HFFc6 (cell line): ENCODE results near the gene RASA3. TPM values are rescaled to one million over a fixed set of nuclear protein-coding genes. Genes with fewer than 3 reads are reported as not detected.

ENCODE experiments used
- DNase-seq: peaks from one replicate; pipeline ENCODE4 v3.0.0-alpha.2; 2018
- H3K27ac Mint-ChIP-seq: 2 replicates; pipeline ENCODE4 v1.8.0; 2020; ENCODE audit warnings: mild to moderate bottlenecking, mixed read lengths
- H3K27me3 Mint-ChIP-seq: 2 replicates; pipeline ENCODE4 v1.8.0; 2021; ENCODE audit warnings: mild to moderate bottlenecking, moderate library complexity, mixed read lengths; ENCODE audit not compliant: insufficient read depth
- H3K36me3 Mint-ChIP-seq: 2 replicates; pipeline ENCODE4 v1.8.0; 2021; ENCODE audit warnings: low read depth, mixed read lengths
- H3K4me1 Mint-ChIP-seq: 2 replicates; pipeline ENCODE4 v1.8.0; 2020; ENCODE audit warnings: low read depth, mixed read lengths
- H3K4me3 Mint-ChIP-seq: 2 replicates; pipeline ENCODE4 v1.8.0; 2020; ENCODE audit warnings: mild to moderate bottlenecking, moderate library complexity, mixed read lengths
- H3K9me3 Mint-ChIP-seq: 2 replicates; pipeline ENCODE4 v1.8.0; 2020; ENCODE audit warnings: mild to moderate bottlenecking, mixed read lengths
- CTCF ChIP-seq: fragments of 200-600 bp; sonication (generic); IDR thresholded peaks from 2 replicates; pipeline ENCODE4 v1.5.0; 2021; ENCODE audit warnings: antibody characterized with exemption, mild to moderate bottlenecking
- total RNA-seq, 6 experiments: library from RNA; stranded (reverse); fragmentation: NEBNext Ultra II Directional; extraction: Animal tissue kit (Norgen Biotek cat#: 25700); gene quantifications; 2 replicates in 1 of 6; 3 replicates in 5 of 6; pipeline ENCODE4 v1.2.3, GENCODE V29; 2021

RASA3 gene
- total RNA-seq, 6 experiments from 2014 or later: 31.6 to 37.6 (median 33.1) TPM

- no peak overlapping the region for H3K27ac Mint-ChIP-seq
- H3K4me3 Mint-ChIP-seq: no peak overlapping the region
- peaks cover 5% of the 10 kb centered on the region; the same call in 1 of the 2 replicates for H3K4me1 Mint-ChIP-seq
- H3K27me3 Mint-ChIP-seq: peaks cover 9% of the 10 kb centered on the region
- no peak for TF ChIP-seq CTCF
- H3K36me3 Mint-ChIP-seq: peaks cover 9% of the 10 kb centered on the region; the same call in 1 of the 2 replicates
- DNase-seq: no peak
- H3K9me3 Mint-ChIP-seq: no peaks in the 10 kb centered on the region
Measured at GRCh38 chr13:113969311-113969972, 163.0 kb downstream of the RASA3 start.

DNA sequence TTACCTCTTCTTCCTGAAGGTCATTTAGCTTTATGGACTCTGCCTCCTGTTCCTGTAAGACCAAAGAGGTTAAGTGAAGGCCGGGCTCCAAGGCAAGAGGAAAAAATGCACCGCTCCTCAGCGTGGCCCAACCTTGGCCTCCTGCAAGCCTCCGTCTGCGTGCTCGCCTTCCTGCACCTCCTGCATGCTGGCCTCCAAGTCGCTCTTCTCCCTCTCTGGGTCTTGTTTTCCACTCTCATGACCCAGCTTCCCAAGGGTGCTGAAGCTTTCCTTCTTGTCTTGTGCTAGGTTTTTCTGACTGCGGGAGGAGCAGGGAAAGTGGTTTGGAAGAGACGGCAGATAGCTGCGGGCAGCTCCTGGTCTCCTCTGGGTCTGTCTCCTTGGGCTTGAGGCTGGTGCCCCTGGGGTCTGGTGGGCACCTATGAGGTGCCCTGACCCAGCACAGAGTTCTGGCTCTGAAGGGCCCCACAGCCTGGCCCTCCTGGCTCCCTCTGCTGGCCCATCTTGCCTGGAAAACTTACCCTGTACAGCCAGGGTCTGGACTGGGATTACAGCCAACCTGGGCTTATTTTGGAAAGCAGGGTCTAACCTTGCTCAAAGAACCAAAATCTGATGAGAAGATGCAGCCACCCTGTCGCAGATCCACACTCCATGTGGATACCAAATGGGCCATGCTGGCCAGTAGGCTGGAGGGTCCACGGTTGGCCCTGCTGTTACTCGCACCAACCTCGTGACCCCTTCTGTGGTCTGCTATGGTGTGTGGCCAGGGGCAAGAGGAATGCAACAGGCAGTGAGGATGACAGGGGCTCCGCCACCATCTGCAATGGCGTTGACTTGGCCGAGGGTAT is 163.7 kb downstream of the RASA3 start:
- peaks cover 12% of the 10 kb centered on the region; the same call in 1 of the 2 replicates for H3K36me3 Mint-ChIP-seq
- no peak overlapping the region for H3K4me3 Mint-ChIP-seq
- no peaks in the 10 kb centered on the region for H3K9me3 Mint-ChIP-seq
- no peak for DNase-seq
- peaks cover 5% of the 10 kb centered on the region; the same call in 1 of the 2 replicates for H3K4me1 Mint-ChIP-seq
- peak; percentile 23; the same call in 1 of the 2 replicates for TF ChIP-seq CTCF
- peaks cover 9% of the 10 kb centered on the region for H3K27me3 Mint-ChIP-seq
- H3K27ac Mint-ChIP-seq: no peak overlapping the region

DNA sequence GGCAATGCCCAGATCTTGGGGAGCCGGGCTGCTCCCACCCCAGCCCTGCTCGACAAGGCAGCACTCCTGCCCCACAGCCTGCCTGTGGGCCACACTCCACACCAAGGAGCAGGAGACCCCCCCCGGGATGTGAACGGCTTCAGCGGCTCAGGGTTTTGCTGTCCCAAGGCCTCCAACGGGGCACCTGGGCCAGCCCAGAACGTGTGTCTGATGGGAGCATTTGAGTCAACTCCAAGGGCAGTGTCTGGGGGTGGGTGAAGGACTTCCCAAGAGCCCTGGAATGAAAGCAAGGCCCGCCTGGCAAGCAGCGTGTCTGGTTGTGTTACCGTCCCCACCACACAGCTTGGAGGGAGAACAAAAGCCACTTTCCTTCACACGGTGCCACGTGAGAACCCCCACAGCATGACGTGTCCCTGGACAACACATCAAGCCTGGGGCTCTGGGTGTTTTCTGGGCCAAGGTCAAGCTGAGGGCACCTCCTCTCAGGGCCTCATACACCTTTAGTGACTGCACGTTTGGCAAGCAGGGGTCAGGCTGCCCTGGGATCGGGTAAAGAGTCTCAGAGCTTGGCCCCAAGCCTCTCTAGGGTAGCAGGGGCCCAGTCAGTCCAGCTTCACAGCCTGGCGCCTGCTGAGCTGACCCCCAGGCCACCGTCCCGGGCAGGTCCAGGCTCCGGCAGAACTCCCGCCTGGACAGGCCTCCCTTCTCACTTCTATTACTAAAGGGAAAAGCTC is 164.5 kb downstream of the RASA3 start:
- no peaks in the 10 kb centered on the region for H3K9me3 Mint-ChIP-seq
- no peak overlapping the region for H3K27ac Mint-ChIP-seq
- no peak for DNase-seq
- peaks cover 17% of the 10 kb centered on the region; the same call in 1 of the 2 replicates for H3K36me3 Mint-ChIP-seq
- H3K27me3 Mint-ChIP-seq: peaks cover 5% of the 10 kb centered on the region
- no peak overlapping the region for H3K4me3 Mint-ChIP-seq
- TF ChIP-seq CTCF: no peak
- peaks cover 5% of the 10 kb centered on the region; the same call in 1 of the 2 replicates for H3K4me1 Mint-ChIP-seq

DNA sequence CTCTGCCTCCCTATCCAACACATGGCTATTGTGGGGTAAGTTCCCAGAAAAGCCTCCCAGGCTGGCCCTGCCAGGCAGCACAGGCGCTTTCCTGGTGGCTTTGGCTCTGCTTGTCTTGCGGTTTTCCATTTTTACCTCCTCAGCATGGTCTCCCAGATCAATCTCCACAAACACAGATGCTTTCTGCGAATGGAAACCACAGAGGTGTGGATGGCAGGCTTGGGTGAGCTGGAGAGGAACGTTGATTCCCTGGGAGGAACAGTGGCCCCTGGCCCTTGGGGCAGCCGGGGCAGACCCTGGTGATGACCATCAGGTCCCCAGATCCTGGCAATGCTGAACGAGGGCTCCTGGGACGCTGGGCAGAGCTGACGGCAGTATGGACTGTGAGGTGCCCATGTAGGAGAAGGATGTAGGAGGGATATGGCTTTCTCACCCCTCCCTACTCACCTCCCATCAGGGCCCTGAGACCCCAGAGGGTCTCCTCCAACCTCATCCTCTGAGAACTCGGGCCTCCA is 165.2 kb downstream of the RASA3 start:
- H3K27ac Mint-ChIP-seq: no peak overlapping the region
- H3K27me3 Mint-ChIP-seq: peaks cover 6% of the 10 kb centered on the region
- no peak for DNase-seq
- no peak overlapping the region for H3K4me3 Mint-ChIP-seq
- peaks cover 3% of the 10 kb centered on the region for H3K9me3 Mint-ChIP-seq
- H3K36me3 Mint-ChIP-seq: peaks cover 23% of the 10 kb centered on the region
- H3K4me1 Mint-ChIP-seq: peaks cover 5% of the 10 kb centered on the region; the same call in 1 of the 2 replicates
- TF ChIP-seq CTCF: no peak
